Measurements from ENCODE around the gene TACC3.

TACC3 gene

DNA sequence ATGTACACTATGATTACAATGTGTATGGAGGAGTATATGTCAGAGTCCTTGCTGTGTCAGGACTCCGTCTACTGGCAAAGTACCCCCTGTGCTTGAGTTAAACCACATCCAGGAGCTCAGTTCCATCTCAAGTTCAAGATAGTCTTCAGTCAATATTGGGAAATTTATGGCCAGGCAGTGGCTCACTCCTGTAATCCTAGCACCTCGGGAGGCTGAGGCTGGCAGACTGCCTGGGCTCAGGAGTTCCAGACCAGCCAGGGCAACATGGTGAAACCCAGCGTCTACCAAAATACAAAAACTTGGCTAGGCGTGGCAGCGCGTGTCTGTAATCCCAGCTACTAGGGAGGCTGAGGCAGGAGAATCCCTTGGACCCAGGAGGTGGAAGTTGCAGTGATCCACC, 15.0 kb upstream of the TACC3 start:
- Histone ChIP-seq H3K9me3 (ENCODE audit: control insufficient read depth, insufficient read depth, low read depth, low read length) (no peaks in the 10 kb centered on the region), H3K4me1 (ENCODE audit: control insufficient read depth, insufficient read depth, low read length) (peaks cover 8% of the 10 kb centered on the region; the same call in 1 of the 2 replicates), H3K4me3 (ENCODE audit: low read depth, low read length) (no peak overlapping the region), H3K27me3 (ENCODE audit: control insufficient read depth, insufficient read depth, low read length) (no peaks in the 10 kb centered on the region), H3K9ac (ENCODE audit: low read length) (no peak overlapping the region), H3K36me3 (ENCODE audit: control insufficient read depth, insufficient read depth, low read length) (peaks cover 61% of the 10 kb centered on the region), H3K27ac (ENCODE audit: low read depth, low read length) (no peak overlapping the region)

DNA sequence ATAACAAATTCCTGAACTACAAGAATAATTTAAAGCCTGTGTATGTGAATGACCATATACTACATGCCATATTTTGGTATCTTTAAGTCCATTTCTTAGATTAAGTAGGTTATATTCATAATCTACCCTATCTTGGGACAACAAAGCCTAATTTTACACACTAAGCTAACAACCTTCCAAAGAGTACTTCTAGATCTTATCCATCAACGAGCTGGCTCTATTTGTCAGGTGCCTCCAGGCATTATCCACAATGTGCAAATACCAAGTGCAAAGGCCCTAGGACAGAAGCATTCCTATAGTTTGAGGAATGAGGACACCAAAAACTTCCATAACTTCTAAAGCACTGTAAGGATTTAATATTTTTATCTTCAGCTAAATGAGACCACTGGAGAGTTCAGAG, 12.7 kb upstream of the TACC3 start:
- Histone ChIP-seq H3K27ac (ENCODE audit: low read depth, low read length) (no peak overlapping the region), H3K4me1 (ENCODE audit: control insufficient read depth, insufficient read depth, low read length) (peaks cover 8% of the 10 kb centered on the region; the same call in 1 of the 2 replicates), H3K36me3 (ENCODE audit: control insufficient read depth, insufficient read depth, low read length) (peaks cover 41% of the 10 kb centered on the region), H3K9me3 (ENCODE audit: control insufficient read depth, insufficient read depth, low read depth, low read length) (no peaks in the 10 kb centered on the region), H3K27me3 (ENCODE audit: control insufficient read depth, insufficient read depth, low read length) (no peaks in the 10 kb centered on the region), H3K4me3 (ENCODE audit: low read depth, low read length) (no peak overlapping the region), H3K9ac (ENCODE audit: low read length) (no peak overlapping the region)

DNA sequence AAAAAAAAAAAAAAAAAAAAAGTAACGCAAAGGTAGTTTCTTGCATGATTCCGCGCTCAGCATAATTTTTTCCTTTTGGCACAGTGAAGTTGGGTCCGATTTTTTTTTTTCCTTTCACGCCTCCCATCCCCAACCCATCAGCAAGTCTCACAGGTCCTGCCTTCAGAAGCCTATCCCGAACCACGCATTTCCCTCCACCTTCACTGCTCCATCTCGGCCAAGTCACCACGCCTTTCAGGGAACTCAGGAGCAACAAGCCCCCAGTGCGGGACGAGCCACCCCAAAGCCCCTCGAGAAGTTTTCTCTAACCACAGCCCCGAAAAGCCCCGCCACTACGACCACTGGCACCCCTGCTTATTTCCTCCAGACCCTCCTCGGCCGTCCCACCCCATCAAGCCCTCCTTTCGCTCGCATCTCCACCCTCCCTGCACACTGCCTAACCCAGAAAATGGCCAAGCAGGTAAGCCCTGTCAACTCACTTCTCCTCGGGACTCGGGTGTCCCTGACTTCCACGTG, 10.2 kb upstream of the TACC3 start:
- H3K36me3 ChIP-seq (ENCODE audit: control insufficient read depth, insufficient read depth, low read length) = peaks cover 19% of the 10 kb centered on the region
- peak overlapping the region; percentile 73; the same call in 1 of the 2 replicates for H3K27ac ChIP-seq (ENCODE audit: low read depth, low read length)
- peak overlapping the region; percentile 81 for H3K4me3 ChIP-seq (ENCODE audit: low read depth, low read length)
- H3K27me3 ChIP-seq (ENCODE audit: control insufficient read depth, insufficient read depth, low read length) = no peaks in the 10 kb centered on the region
- peak overlapping the region; percentile 99 for H3K9ac ChIP-seq (ENCODE audit: low read length)
- peaks cover 11% of the 10 kb centered on the region; the same call in 1 of the 2 replicates for H3K4me1 ChIP-seq (ENCODE audit: control insufficient read depth, insufficient read depth, low read length)
- no peaks in the 10 kb centered on the region for H3K9me3 ChIP-seq (ENCODE audit: control insufficient read depth, insufficient read depth, low read depth, low read length)

DNA sequence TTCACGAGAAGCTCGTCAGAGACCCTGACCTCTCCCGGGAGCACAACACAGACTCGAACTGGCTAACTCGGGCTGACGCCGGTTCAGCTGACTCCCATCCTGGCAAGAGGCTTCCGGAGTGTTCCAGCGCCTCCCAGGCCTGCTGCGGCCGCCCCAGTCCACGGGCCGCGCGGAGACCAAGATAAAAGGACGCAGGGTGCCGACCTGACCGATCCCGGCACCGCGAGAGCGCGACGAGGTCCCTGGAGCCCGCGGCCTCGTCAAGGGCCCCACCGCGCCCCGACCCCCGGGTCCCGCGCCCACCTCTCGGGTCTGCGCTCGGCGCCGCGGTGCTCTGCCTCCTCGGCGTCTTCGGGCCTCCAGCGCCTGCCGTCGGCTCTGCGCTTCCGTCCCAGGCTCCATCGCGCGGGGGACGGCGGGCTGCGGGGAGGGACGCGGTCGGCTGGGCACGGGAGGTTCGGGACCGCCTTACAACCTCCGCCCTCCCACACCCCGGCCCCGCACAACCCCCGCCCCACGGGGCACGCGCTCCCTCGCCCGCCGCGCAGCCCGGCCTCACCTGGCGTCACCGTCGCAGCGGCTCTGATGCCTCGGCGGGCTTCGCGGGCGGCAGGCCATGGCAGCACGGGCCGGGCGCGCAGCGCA, 9.6 kb upstream of the TACC3 start:
- Histone ChIP-seq H3K4me3 (ENCODE audit: low read depth, low read length) (peak overlapping the region; percentile 81), H3K27me3 (ENCODE audit: control insufficient read depth, insufficient read depth, low read length) (no peaks in the 10 kb centered on the region), H3K4me1 (ENCODE audit: control insufficient read depth, insufficient read depth, low read length) (peaks cover 11% of the 10 kb centered on the region; the same call in 1 of the 2 replicates), H3K36me3 (ENCODE audit: control insufficient read depth, insufficient read depth, low read length) (peaks cover 16% of the 10 kb centered on the region), H3K27ac (ENCODE audit: low read depth, low read length) (peak overlapping the region; percentile 73; the same call in 1 of the 2 replicates), H3K9me3 (ENCODE audit: control insufficient read depth, insufficient read depth, low read depth, low read length) (no peaks in the 10 kb centered on the region), H3K9ac (ENCODE audit: low read length) (peak overlapping the region; percentile 99)

DNA sequence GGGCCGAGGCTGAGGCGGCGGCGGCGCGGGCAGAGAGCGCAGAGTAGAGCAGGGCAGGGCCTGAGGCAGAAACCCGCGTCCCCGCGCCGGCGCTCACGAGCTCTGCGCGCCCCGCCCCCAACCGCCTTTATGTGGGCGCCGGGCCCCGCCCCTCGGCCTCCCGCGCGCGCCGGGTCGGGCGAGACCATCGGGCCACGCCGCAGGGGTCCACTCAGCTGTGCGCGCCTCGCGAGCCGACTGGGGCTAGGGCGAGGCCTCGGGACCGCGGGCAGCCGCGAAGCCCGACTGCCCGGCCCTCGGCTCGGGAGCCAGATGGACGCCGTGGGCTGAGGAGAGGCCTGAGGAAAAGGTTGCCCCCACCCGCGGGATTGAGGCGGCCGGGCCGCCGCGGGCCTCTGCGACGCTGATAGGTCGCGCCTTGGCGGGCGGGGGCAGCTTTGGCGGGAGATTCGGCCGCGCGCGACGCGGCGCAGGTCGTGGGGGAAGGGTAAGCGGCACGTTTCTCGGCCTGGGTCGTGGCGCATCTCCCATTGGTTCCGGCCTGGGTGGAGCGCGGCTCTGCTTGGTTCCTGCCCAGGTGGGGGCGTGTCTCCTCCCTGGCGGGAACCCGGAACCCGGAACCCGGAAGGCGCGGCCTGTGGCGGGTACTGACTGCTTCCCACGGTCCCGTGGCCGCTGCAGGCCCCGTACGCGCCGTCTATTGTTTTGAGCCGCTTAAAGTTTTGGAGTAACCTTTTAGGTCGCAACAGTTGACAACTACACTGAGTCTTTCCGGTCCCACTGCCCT, 8.9 kb upstream of the TACC3 start, which contains the start of gene SLBP:
TSS of gene SLBP (minus strand) at position 104 of the 787 bp plus-strand sequence. CDS start 131 bp downstream, outside the sequence.
- peaks cover 22% of the 10 kb centered on the region for H3K36me3 ChIP-seq (ENCODE audit: control insufficient read depth, insufficient read depth, low read length)
- H3K27ac ChIP-seq (ENCODE audit: low read depth, low read length) = peak within 1 kb of the TSS; percentile 99
- H3K9ac ChIP-seq (ENCODE audit: low read length) = peak within 1 kb of the TSS; percentile 99
- H3K4me1 ChIP-seq (ENCODE audit: control insufficient read depth, insufficient read depth, low read length) = peaks cover 11% of the 10 kb centered on the region; the same call in 1 of the 2 replicates
- H3K27me3 ChIP-seq (ENCODE audit: control insufficient read depth, insufficient read depth, low read length) = no peaks in the 10 kb centered on the region
- H3K9me3 ChIP-seq (ENCODE audit: control insufficient read depth, insufficient read depth, low read depth, low read length) = no peaks in the 10 kb centered on the region
- H3K4me3 ChIP-seq (ENCODE audit: low read depth, low read length) = peak within 1 kb of the TSS; percentile 81

DNA sequence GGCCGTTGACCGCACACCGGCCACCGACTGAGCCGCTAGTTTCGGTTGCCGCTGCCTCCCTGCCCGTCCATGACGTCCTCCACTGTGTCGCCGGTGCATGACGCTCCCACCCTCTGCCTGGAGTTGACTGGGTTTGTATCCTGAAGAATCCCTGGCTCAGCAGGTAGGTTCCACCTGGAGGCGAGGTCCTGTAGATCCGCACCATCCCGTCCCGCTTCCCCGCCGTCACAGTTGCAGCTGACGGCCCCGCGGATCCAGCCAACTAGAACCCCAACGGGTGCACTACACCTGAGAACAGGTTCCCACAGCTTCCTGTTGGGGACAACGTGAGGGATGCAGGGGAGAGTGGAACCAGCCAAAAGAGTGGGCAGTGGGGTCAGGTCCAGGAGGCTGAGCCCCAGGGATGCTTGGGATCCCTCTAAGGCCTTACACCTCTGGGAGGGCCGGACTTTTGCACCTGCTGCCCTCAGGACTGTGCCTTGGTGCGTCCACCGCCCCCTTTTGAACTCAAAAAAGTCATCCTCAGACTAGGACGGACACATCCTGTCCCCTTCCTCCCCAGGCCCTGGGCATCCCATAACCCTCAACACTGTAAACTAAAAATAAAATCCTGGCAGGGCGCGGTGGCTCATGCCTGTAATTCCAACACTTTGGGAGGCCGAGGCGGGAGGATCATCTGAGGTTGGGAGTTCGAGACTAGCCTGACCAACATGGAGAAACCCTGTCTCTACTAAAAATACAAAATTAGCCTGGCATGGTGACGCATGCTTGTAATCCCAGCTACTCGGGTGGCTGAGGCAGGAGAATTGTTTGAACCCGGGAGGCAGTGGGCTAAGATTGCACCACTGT, 8.1 kb upstream of the TACC3 start:
- peaks cover 30% of the 10 kb centered on the region for H3K36me3 ChIP-seq (ENCODE audit: control insufficient read depth, insufficient read depth, low read length)
- no peaks in the 10 kb centered on the region for H3K9me3 ChIP-seq (ENCODE audit: control insufficient read depth, insufficient read depth, low read depth, low read length)
- H3K9ac ChIP-seq (ENCODE audit: low read length) = peak overlapping the region; percentile 99
- H3K27me3 ChIP-seq (ENCODE audit: control insufficient read depth, insufficient read depth, low read length) = no peaks in the 10 kb centered on the region
- peak overlapping the region; percentile 99; the same call in 1 of the 2 replicates for H3K27ac ChIP-seq (ENCODE audit: low read depth, low read length)
- H3K4me1 ChIP-seq (ENCODE audit: control insufficient read depth, insufficient read depth, low read length) = peaks cover 11% of the 10 kb centered on the region; the same call in 1 of the 2 replicates
- H3K4me3 ChIP-seq (ENCODE audit: low read depth, low read length) = peak overlapping the region; percentile 81

DNA sequence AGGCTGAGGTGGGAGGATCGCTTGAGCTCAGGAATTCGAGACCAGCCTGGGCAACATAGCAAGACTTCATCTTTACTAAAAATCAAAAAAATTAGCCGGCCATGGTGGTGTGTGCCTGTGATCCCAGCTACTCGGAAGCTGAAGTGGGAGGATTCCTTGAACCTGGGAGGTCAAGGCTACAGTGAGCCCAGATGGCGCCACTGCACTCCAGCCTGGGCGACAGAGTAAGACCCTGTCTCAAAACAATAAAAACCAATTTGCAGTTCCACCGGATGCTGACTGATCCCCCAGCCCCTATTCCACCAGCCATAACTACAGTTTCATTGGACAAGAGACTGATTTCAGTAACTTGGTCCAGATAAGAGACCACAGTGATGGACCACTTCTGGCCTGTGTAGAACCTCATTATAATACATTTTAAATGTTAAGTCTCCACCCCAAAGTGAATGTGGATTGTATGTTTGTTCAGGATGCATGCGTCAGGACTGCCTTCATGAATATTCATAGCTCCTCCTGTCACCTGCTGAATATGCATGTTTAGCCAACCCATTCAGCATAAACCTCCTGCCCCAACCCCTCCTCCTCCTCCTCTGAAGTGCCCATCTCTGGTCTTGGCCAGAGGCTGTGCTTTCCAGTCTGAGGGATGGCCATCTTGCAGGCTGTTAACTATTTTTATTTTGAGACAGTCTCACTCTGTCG, 6.9 kb upstream of the TACC3 start:
- Histone ChIP-seq H3K9ac (ENCODE audit: low read length) (no peak overlapping the region), H3K4me1 (ENCODE audit: control insufficient read depth, insufficient read depth, low read length) (peaks cover 12% of the 10 kb centered on the region; the same call in 1 of the 2 replicates), H3K27me3 (ENCODE audit: control insufficient read depth, insufficient read depth, low read length) (no peaks in the 10 kb centered on the region), H3K4me3 (ENCODE audit: low read depth, low read length) (no peak overlapping the region), H3K9me3 (ENCODE audit: control insufficient read depth, insufficient read depth, low read depth, low read length) (no peaks in the 10 kb centered on the region), H3K36me3 (ENCODE audit: control insufficient read depth, insufficient read depth, low read length) (peaks cover 28% of the 10 kb centered on the region), H3K27ac (ENCODE audit: low read depth, low read length) (no peak overlapping the region)

DNA sequence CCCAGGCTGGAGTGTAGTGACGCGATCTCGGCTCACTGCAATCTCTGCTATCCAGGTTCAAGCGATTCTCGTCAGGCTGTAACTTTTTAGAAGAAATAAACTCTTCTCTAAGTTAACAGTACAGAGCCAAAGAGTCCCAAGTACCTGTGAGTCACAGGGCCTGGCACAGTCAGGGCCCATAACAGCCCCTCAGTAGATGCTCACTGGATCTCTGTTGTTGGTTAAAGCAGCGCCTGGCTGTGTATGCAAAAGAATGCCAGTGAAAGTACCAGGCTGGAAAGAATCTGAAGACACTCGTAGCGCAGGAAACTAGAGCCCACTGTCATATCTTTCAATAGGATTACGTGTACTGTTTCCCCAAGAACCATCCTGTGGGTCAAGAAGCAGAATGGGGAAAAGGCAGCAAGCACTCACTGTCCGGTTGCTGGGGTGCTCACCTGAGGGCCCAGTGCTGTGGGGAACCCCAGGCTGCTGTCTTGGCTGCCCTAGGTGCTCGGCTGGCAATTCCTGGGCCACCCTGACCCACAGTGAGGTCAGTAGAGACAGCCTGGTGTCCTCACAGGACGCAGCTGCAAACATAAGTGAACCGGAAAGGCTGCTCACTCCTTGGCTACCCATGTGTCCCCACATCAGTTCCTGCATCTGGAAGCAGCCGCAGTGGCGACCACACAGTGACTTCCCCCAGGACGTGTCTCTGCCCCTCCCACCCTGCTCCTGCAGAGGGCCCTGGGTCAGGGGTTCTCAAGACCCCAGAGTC, 6.1 kb upstream of the TACC3 start:
- Histone ChIP-seq H3K4me3 (ENCODE audit: low read depth, low read length) (no peak overlapping the region), H3K4me1 (ENCODE audit: control insufficient read depth, insufficient read depth, low read length) (peaks cover 13% of the 10 kb centered on the region; the same call in 1 of the 2 replicates), H3K9ac (ENCODE audit: low read length) (no peak overlapping the region), H3K9me3 (ENCODE audit: control insufficient read depth, insufficient read depth, low read depth, low read length) (no peaks in the 10 kb centered on the region), H3K27me3 (ENCODE audit: control insufficient read depth, insufficient read depth, low read length) (no peaks in the 10 kb centered on the region), H3K27ac (ENCODE audit: low read depth, low read length) (no peak overlapping the region), H3K36me3 (ENCODE audit: control insufficient read depth, insufficient read depth, low read length) (peaks cover 22% of the 10 kb centered on the region)

DNA sequence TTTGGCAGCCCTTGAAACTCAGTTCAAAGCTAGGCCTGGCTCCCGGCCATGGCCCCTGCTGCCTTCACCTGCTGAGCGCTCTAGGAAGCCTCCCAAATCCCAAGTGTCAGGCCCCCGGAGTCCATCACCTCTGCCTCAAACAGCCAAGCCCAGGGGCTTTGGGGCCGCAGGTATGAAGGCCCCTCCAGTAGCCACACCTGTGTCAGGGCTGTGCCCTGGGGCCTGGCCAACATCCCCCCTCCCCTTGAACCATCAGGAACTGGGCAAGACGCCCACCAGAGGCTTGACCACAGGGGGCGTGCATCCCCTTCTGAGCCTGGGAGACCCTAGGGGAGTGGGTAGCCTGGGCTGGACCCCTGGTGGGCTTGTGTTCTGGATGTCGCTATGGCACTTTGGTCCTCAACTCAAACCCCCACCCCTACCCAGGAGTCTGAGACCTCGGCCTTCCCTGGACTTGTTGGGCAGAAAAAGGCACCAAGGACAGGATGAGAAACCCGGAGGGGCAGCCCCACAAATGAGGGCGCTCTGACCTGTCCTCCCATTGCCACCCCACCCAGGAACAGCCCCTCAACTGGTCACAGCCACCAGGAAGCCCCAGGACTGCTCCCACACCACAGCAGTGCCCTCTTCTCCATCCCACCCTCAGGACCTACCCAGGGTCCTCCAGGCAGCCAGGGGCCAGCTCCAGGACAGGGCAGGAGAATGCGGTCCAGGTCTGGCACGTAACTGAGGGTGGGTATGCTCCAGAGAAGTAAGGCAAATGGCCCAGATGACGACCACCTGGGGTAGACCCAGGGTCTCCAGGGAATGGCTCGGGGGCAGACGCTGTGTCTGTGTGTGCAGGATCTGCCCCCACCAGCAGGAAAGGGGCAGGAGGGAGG, 5.0 kb upstream of the TACC3 start:
- H3K9ac ChIP-seq (ENCODE audit: low read length) = no peak overlapping the region
- H3K27ac ChIP-seq (ENCODE audit: low read depth, low read length) = no peak overlapping the region
- H3K27me3 ChIP-seq (ENCODE audit: control insufficient read depth, insufficient read depth, low read length) = no peaks in the 10 kb centered on the region
- peaks cover 10% of the 10 kb centered on the region; the same call in 1 of the 2 replicates for H3K4me1 ChIP-seq (ENCODE audit: control insufficient read depth, insufficient read depth, low read length)
- peaks cover 19% of the 10 kb centered on the region for H3K36me3 ChIP-seq (ENCODE audit: control insufficient read depth, insufficient read depth, low read length)
- no peak overlapping the region for H3K4me3 ChIP-seq (ENCODE audit: low read depth, low read length)
- no peaks in the 10 kb centered on the region for H3K9me3 ChIP-seq (ENCODE audit: control insufficient read depth, insufficient read depth, low read depth, low read length)
